Activated naive CD4-positive, alpha-beta T cell treated with Interleukin-2 at 50 U/mL for 16 hours (primary cell): ENCODE measurements around the gene TMEM171.

Experiments used
- DNase-seq: peaks from one replicate; pipeline ENCODE4 v3.0.0-alpha.2; 2020

Gene TMEM171

DNA sequence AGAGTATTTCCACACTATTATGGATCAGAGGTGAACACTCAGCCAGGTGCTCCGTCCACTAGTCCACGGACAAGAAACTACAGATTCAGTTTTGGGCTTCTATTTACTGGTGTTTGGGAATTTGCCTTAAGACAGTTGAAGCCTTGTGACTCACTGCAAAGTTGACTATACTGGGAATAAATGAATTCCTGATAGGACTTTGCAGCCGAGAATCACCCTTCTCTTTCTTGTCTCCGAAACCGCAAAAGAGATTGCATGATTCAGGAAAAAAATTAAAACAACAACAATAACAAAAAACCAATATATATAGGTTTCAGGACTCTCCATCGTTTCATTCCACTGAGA lies 716 bp downstream of the TMEM171 start:
- DNase-seq, result no peak

DNA sequence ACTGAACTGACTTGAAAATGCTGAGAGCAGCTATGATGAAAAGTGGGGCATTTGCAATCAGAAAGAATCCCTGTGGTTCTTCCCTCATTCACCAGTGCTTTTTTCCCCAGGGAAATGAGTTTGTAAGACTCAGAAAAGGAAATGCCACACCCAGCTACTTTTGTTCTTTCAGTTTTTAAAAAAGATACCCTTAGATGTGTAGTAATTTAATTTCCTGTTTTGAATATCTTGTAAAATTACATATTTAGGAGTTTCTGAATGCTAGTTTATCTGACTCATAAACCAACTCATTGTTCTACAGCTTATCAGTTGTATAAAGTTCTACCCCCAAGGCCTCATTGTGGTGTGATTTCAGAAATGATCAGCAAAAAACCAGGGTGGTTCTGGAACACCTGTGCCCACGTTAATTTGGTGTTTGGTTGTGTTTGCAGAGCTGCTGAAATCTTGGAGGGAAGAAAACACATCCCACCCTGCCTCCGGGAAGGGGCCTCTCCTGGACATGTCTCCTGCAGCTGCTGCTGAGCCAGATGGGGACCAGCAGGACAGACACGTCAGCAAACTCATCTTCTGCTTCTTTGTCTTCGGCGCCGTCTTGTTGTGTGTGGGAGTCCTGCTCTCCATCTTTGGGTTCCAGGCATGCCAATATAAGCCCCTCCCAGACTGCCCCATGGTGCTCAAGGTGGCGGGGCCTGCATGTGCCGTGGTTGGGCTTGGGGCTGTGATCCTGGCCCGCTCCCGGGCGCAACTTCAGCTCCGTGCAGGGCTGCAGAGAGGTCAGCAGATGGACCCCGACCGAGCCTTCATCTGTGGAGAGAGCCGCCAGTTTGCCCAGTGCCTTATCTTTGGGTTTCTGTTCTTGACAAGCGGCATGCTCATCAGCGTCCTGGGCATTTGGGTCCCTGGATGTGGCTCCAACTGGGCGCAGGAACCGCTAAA lies 2.8 kb downstream of the TMEM171 start:
- DNase-seq, result no peak

DNA sequence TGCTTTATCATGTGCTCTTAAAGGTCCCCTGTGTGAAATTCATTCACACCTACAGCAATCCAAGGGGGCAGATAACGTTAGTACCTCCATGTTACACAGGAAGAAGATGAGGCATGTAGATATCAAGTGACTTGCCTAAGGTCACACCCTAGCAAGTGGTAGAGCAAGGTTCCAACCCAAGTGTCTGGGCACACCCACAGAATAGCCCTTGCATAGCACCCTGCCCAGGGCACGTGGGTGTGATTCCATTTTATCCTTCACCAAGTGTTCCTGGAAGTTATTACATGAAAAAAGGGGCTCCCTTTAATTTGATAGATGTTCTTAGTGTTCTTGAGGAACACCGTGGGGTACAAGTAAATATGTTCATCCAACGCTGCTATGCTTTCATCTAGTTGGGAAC lies 4.9 kb downstream of the TMEM171 start:
- DNase-seq, result no peak

DNA sequence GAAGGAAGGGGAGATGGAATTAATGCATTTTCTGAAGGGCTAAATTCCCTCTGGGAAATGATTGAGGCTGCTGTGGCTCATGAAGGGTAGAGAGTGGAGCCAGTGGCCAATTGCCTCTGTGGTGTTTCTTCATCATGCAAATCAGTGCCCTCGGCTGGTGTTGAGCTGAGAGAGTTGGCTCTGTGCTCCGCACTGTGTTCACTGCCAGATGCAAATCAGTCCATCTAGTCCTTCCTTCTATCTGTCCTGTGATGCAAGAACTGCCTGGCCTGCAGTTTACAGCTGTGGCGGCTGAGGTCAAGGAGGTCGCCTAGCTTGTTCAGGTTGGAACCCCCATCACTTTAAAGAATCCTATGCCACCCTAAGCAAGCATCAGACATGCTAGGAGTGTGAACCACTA lies 6.0 kb downstream of the TMEM171 start:
- no peak for DNase-seq

DNA sequence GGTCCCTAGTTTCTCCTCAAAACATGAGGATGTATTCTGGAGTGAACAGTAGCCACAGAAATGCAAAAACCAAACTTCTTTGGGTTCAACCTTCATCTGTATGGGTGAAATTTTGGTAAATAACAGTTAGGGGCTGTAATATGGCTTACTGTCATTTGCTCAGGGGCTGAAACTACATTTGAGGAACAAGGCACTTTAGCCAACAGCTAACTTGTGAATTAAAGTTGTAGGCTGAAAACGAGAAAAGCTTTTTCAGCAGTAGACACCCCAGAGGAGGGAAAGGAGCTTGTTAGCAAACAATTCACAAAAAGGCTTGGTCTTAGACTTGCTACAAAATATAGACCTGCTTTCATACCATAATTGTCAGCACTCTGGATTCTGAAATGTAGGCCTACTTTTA lies 6.6 kb downstream of the TMEM171 start:
- no peak for DNase-seq

DNA sequence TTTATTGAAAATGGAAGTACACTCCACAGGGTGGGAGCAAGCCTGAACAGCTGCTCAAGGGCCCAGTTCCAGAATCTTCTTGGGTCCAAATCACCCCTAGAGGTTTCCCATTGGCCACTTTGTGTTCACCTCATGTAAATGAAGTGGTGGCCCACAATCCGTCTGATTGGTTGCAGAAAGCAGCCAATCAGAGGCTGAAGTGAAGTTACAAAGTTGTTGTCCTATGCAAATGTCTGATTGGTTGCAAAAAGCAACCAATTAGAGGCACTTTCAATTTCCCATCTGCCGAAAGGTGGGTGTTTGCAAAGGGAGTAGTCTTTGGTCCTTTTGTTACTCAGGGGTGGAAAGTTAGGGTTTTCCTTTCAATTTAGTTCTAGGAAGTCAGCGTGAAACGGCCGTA lies 8.8 kb downstream of the TMEM171 start:
- DNase-seq, result no peak

DNA sequence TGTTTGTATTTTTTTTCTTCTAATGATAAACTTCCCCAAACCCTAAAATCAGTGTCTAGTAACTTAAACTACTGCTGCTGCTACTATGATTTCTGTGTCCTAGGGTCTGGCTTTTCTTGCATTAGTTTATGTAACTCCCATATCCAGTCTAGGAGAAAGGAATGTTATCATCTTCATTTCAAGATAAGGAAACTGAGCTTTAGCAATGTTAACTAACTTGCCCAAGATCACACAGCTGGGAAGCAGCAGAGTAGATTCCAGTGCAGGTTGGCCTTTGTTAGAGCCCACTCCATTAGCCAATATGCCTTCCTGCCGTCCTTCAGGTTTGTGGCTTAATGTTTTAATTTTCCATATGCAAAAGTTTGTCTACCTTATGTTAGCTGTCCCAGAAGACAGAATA lies 10.4 kb downstream of the TMEM171 start:
- no peak for DNase-seq

DNA sequence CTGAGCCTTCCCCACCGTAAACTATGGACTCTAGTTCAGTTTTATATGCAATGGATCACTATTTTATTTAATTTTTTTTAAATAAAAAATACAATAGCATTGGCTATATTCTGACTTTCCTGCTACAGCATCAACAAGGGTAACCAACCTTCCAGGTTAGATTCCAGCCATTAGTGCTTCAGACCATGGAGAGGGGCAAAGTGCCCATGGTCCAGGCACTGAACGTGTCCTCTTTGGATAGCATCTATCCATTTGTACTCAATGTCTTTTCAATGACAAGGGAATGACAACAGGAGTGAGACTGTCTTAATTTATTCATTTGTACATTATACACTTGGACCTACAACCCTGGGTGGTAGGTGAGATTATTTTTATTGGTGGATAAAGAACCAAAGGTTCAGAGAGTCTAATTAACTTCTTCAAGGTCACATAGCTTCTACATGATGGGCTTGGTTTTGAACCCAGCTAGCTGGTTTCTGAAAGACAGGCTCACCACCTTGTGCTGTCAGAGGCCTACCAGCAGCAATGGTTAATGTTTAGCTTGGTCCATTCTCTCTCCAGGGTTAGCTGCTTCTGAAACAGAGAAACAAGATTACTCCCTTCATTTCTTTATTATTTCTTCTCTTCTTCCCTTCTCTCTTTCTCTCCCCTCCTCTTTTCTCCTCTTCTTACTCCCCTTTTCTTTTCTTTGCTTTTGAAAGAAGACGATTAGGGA lies 11.5 kb downstream of the TMEM171 start:
- no peak for DNase-seq

DNA sequence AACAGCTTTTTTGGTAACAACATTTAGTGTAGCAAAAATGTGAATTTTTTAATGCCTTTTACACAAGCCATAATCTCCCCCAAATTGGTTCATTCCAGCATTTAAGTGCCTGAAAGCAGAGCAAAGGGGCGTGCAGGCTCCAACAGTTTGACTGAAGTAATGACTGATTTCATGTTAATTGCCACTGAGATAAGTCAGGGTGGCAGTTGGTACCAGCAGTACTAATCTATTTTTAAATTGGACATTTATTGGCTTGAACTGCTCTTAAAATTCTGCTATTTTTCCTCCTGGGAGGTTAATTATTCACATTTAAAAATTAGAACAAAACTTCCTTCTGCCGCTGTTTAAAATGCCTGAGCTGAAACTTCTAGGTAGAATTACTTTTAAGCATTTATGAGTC lies 12.4 kb downstream of the TMEM171 start:
- DNase-seq, result no peak

DNA sequence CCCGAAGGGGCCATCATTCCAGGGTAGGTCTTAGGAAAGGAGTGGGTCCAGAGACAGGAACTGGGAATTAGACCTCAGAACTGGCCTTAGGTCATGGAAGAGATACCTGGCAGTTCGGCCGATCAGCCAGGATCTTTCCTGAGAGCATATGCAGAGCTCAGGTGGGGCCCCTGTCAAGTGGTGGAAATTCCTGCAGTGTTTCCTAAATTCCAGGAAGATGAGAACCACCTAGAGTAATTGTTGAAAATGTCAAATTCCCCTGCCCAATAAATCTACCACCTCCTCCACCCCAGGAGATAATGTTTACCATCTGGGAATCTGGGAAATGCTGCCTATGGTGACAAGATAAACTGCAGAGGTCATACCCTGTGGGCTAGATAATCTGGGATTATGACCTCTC lies 14.6 kb downstream of the TMEM171 start:
- DNase-seq, result no peak

DNA sequence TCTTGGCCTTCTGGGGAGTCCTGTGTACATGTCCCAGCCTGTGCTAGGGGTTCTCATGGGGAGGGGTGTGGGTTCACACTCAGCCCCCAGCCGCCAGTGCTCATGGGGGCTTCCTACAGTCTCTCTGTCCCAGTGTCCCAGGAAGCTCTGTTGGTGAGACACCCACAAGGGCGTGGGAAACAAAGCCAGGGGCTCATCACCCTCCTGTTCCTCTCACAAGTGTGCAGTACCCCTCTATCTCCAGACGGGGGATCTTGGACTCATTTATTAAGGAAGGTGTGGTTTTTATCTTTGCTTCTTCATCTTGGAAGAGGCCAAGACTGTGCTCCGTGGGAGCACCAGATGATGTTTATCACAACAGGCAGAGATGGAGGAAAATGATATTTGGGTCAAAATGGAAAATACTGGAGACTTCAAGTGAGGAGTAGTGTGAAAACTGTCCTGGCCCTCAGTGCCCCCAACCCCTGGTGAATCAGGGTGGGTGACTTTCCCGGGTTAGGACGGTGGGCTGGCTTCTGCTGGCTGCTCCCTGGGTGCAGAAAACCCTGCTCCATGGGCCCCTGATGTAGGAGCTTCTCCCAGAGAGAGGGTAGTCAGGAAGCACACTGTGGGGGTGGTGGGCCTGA lies 15.2 kb downstream of the TMEM171 start:
- DNase-seq, result no peak

DNA sequence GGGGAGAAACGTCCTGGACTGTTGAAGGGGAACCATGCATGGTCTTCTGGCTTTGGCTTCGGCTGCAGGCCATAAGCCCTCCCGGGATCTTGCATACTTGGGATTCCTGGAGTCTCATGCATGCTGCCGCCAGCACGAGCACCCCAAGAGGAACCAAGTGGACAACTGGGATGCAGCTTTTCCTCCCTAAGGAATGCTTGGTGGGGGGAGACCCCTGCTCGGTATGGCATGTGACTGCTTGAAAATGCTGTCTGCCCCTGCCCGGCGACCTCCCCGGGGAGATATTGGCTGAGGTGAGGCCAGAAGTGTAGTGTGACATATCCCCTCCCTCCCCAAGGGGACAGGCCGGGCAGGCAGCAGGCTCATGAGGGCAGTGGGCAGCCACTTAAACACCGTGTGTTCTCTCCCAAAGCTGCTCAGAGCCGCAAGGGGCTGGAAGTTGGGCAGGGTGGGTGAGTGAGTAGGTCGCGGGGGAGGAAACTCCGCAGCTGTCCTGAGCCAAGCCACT lies 15.7 kb downstream of the TMEM171 start:
- no peak for DNase-seq

DNA sequence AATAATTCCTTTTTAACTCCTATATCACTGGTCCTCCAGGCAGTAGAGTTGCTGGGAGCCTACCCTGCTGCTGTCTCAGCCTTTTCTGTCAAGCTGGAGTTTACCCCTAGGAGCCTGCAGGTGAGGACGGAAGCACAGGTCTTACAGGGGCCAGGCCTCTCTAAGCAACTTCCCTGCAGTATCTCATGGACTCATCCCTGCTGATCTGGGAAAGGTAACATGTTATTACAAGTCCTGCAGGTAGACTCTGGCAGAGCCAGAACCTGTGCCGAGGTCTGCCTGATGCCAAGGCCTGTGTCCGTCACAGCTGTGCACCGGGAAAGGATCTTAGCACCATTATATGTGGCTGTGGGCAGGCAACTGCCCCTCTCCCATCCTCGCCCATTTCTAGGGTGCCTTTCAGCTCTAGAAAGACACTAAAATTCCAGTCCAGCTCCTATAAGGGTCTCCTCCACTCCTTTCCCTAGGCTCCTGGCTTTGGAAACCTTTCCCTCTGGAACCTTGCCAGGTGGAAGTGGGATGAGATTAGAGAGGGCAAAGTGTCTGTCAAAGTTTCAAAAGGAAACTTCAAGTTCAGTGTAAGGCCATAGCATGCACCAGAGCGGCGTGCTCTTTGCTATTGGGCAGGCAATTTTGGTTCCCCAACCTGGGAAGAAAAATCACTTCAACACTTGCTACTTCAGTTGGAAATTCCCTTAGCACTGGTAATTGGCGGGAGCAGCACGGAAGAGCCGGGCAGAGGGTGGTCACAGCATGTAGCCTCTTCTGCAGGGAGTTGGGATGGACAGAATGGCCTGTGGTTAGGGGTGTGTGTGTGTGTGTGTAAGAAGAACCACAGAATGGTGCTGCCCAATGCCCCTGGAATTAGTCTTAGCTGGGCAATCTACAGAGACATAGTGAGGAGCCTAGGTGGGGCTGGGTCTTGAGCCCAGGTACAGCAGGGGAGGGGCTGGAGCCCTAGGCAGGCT lies 17.5 kb downstream of the TMEM171 start:
- DNase-seq, result no peak

DNA sequence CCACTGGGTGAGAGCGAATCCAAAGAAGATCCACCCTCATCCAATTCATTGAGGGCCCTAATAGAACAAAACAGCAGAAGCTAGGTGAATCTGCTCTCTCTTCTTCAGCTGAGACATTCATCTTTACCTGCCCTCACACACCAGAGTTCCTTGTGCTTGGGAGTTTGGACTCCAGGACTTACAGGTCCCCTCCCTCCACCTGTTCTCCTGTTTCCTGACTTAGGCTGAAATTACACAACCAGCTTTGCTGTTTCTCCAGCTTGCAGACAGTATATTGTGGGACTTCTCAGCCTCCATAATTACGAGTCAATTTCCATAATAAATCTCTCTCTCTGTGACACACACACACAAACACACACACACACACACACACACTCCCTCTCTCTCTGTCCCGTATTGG lies 19.1 kb downstream of the TMEM171 start:
- no peak for DNase-seq

DNA sequence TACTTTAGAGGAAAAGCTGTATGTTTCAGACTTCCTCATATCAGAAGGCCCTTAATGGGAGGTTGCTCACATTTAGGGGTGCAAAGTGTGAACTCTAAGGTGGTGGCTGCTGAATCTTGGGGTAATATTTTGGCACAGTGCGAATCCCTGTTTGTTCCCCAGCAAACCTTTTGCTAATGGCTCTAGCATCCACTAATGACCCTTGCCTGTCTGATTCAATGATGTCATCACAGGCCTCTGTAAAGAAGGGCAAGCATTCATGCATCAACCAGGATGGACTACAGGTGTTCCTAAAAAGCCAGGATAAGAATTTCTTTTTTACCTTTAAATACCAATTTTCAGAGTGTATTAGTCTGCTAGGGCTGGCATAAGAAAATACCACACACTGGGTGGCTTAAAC lies 20.4 kb downstream of the TMEM171 start:
- no peak for DNase-seq

DNA sequence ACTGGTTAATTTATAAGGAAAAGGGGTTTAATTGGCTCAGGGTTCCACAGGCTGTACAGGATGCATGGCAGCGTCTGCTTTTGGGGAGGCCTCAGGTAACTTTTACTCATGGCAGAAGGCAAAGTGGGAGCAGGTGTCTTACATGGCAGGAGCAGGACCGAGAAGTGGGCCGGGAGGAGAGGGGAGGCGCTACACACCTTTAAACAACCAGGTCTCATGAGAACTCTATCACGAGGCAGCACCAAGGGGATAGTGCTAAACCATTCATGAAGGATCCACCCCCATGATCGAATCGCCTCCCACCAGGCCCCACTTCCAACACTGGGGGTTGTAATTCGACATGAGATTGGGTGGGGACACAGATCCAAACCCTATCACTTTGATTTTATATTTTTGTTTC lies 21.7 kb downstream of the TMEM171 start:
- DNase-seq, result no peak

DNA sequence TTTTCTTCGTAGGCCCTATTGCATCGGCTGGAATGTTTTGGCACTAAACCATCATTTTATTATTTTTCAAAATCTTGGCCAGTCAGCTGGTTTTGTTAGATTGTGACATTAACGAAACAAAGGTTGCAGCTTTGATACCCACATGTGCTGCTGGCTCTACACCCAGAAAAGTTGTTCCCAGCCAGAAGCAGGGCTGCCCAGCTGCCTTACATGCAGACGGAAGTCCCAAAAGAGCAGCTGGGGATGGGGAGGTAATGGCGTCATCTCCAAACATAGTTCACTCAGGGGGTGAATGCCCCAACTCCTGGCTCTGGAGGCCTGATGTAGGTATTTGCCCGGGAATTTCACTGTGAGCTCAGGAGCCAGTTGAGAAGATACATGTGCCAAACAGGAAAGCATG lies 23.3 kb downstream of the TMEM171 start:
- DNase-seq, result no peak

DNA sequence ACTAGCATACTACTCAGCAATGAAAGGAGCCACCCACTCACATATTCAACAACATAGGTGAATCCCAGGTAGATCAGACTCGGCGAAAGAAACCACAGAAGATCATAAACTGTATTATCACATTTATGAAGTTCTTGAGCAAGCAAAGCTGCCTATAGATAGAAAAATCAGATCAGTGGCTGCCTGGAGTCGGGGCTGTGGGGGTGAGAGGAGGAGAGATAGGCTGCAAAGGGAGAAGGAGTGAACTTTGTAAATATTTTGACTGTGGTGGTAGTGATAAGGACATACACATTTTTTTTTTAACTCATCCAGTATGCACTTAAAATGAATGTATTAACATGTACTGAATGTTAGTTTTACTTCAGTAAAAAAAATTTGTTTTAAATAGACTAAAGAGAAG lies 29.2 kb downstream of the TMEM171 start:
- DNase-seq, result no peak

DNA sequence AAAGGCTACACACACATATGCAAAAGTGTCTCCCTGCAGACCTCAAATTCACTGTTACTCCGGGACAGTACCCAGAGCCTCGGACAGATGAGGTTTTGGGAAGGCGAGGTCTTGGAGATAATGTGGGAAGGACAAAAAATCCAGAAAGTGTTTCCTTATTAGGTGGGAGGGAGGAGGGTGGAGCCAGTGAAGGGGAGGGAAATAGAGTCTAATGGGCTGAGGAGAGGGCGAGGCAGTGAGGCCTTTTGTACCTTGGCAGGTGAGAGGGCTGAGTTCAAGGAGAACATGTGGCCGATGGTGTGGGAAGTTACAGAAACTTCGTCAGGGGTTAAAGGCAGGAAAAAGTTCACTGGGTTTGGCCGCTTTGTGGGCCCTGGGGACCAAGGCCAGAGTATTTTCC lies 30.5 kb downstream of the TMEM171 start:
- no peak for DNase-seq

DNA sequence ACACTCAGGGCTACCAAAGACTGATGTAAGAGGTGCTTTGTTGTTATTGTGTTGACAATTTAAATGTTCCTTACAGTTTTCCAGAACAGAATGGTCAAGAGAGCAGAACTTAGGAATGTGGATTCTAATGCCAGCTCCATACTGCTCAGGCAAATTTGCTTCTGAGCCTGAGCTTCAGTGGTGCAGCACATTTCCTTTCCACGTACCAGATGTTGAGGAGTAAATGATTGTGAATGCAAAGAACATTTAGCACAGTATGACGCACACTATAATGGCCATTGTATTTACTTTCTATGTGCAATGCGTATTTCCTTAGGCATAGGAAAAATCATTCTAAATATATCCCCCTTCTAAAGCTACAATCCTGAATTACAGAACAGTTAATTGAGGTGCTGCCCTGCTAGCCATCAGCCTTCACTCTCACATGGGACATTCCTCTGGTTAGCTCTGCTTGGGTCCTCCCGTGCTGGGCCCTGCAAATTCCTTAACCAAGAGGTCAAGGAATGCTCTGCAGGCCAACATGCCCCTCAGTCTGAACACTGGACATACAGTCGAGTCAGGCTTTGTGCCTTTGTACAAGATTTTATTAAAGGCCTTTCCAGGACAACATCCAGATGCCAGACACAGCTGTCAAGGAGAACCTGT lies 31.5 kb downstream of the TMEM171 start:
- no peak for DNase-seq

DNA sequence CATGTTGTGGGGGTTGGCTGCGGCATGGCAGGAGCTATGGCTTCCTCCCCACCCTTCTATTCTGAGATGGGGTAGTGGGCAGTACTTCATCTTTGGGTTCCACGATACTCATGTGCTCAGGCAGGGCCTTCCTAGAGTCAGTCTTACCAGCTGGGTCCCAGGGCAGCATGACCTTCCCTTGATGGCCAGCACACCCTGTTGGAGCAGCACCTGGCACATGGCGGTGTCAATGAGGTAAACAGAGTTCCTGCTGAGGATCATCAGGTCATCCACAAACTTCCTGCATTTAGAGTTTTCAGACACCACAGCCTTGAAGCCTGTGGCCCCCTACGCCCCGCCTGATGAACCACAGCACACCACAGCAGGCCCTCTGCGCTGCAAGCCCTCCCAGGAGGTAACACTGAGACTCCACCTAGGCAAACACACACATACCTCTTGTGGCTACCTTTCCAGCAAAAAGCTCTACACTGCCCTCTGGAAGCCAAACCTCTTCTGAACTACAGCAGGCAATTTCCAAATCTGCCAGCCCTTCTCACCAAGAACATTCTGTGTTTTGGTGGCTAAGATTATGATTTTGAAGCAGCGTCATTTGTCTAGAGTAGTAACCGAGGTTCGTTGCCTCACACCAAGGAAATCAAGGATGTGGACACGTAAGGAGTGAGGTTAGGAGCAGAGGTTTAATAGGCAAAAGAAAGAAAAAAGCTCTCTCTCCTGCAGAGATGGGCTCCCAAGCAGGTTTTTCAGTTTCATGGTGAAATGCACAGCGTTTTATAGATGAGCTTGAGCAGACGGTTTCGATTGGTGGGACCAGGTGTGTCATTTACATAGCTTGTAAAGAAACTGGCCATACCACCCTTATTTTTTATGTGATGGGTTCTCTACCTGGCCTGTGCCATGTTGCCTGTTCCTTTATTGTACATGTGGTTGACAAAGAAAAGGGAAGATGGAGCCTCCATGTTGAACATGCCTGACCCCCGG lies 32.3 kb downstream of the TMEM171 start:
- DNase-seq, result no peak
